ENCODE measurements around the gene PPARD.

PPARD gene

GRCh38 chr6:35474131-35474941, 132.0 kb downstream of the PPARD start:
- no peak overlapping the region for H3K4me3 ChIP-seq (ENCODE audit: low read length)
- no peak overlapping the region for H2AFZ ChIP-seq (ENCODE audit: low read depth, low read length)
- peaks cover 48% of the 10 kb centered on the region for H3K36me3 ChIP-seq (ENCODE audit: insufficient read depth, low read length)
- no peaks in the 10 kb centered on the region for H3K27me3 ChIP-seq (ENCODE audit: insufficient read depth, low read length)
- no peaks in the 10 kb centered on the region for H3K9me3 ChIP-seq (ENCODE audit: low read length)
- peaks cover 22% of the 10 kb centered on the region for H3K4me1 ChIP-seq (ENCODE audit: insufficient read depth, low read length)

DNA sequence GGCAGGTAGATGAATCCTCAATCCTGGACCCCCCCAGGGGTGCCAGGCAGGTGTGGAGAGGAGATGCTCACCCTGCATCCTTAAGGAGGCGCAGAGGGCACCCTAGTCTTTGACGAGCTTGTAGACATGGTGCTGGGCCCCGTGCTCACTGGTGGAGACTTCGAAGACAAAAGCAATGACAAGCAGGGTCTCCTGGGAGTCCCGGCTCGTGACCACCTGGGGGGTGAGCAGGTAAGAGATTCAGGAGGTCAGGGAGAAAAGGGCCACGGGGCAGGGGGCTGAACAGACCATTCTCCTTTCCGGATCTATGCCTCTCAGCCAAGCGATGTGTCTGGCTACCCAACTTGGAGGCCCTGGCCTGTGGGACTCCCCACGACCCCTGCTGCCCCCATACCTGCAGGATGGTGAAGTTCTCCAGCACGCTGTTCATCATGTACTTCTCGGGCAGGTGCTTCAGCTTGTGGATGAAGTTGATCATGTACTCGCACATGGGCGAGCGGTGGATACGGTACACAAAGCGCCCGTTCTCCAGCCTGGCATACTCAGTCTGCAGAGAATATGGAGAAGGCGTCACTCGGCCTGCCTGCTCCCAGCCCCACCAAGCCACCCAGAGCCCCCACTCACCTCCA, 132.7 kb downstream of the PPARD start:
- peaks cover 41% of the 10 kb centered on the region for H3K36me3 ChIP-seq (ENCODE audit: insufficient read depth, low read length)

GRCh38 chr6:35475573-35475972, 133.2 kb downstream of the PPARD start:
- H3K9me3 ChIP-seq (ENCODE audit: low read length), result no peaks in the 10 kb centered on the region
- no peak overlapping the region for H3K4me3 ChIP-seq (ENCODE audit: low read length)
- H3K27me3 ChIP-seq (ENCODE audit: insufficient read depth, low read length), result no peaks in the 10 kb centered on the region
- peaks cover 11% of the 10 kb centered on the region for H3K4me1 ChIP-seq (ENCODE audit: insufficient read depth, low read length)
- peaks cover 36% of the 10 kb centered on the region for H3K36me3 ChIP-seq (ENCODE audit: insufficient read depth, low read length)
- no peak overlapping the region for H2AFZ ChIP-seq (ENCODE audit: low read depth, low read length)

More for the DNA sequence above, 132.7 kb downstream of the PPARD start:
- no peaks in the 10 kb centered on the region for H3K9me3 ChIP-seq (ENCODE audit: low read length)
- no peak overlapping the region for H3K4me3 ChIP-seq (ENCODE audit: low read length)
- H2AFZ ChIP-seq (ENCODE audit: low read depth, low read length), result no peak overlapping the region
- H3K4me1 ChIP-seq (ENCODE audit: insufficient read depth, low read length), result peaks cover 15% of the 10 kb centered on the region
- no peaks in the 10 kb centered on the region for H3K27me3 ChIP-seq (ENCODE audit: insufficient read depth, low read length)

DNA sequence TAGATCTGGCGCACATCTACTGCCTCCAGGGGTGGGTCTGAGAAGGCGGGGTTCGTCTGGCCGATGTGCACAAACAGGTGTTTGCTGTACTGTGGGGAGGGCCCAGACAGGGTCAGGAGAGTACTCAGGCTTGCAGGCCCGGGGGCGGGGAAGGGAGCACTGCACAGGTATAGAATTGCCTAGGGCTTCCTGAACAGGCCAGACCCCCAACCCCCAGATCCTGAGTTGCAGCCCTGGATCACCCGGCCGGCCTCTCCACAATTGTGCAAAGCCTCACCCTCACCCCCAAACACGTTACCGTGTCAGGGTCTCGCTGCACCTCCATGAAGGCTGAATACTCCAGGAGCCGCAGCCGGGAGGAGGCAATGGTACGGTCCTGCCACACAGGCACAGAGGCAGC, 133.6 kb downstream of the PPARD start:
- H2AFZ ChIP-seq (ENCODE audit: low read depth, low read length), result no peak overlapping the region
- H3K4me3 ChIP-seq (ENCODE audit: low read length), result no peak overlapping the region
- H3K9me3 ChIP-seq (ENCODE audit: low read length), result no peaks in the 10 kb centered on the region
- H3K4me1 ChIP-seq (ENCODE audit: insufficient read depth, low read length), result peaks cover 8% of the 10 kb centered on the region
- peaks cover 32% of the 10 kb centered on the region for H3K36me3 ChIP-seq (ENCODE audit: insufficient read depth, low read length)
- H3K27me3 ChIP-seq (ENCODE audit: insufficient read depth, low read length), result no peaks in the 10 kb centered on the region

DNA sequence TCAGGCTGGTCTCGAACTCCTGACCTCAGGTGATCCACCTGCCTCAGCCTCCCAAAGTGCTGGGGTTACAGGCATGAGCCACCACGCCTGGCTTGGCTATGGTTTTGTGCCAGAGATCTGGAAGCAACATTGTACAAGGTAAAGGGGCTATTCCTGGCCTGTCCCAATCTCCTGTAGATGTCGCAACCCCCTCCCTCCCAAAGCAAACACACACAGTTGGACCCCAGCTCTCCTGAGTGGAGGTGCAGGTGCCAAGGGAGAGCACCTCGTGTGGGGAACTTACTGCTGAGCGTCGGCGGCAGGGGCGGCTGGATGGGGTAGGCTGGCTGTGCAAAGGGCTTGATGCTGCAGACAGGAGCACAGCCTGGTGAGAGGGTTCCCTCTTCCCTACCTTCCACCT, 134.7 kb downstream of the PPARD start:
- Histone ChIP-seq H3K27me3 (ENCODE audit: insufficient read depth, low read length) (no peaks in the 10 kb centered on the region), H3K9me3 (ENCODE audit: low read length) (no peaks in the 10 kb centered on the region), H3K4me1 (ENCODE audit: insufficient read depth, low read length) (peaks cover 6% of the 10 kb centered on the region), H3K36me3 (ENCODE audit: insufficient read depth, low read length) (peaks cover 23% of the 10 kb centered on the region), H3K4me3 (ENCODE audit: low read length) (no peak overlapping the region), H2AFZ (ENCODE audit: low read depth, low read length) (no peak overlapping the region)

Measured in neuron (in vitro differentiated cells).